ENCODE measurements around the gene TFF1.

- TF ChIP-seq CTCF (IDR thresholded peaks at IDR 0.05) (no peak), POLR2A (IDR thresholded peaks at IDR 0.05) (no peak)
These were observed 30.3 kb downstream of the TFF1 start for GRCh38 chr21:42336054-42336453.
